AG08396 (cell line): ENCODE data around the gene AMZ1.
"Not testable (repeated sequence)": the region's sequence is repeated elsewhere in the genome, so short reads cannot be mapped to it uniquely, and the experiment has no call there.

Experiments used
- DNase-seq: peaks from one replicate; pipeline ENCODE4 v3.0.0; 2012; ENCODE audit warnings: low spot score, mixed read lengths

AMZ1 gene

GRCh38 chr7:2691932-2692439 is 4.0 kb downstream of the AMZ1 start:
- not testable (repeated sequence) for DNase-seq

GRCh38 chr7:2692543-2692942 is 4.5 kb downstream of the AMZ1 start:
- DNase-seq = no peak

GRCh38 chr7:2693420-2694121 is 5.6 kb downstream of the AMZ1 start:
- DNase-seq = not testable (repeated sequence)

- DNase-seq = not testable (repeated sequence)
These were observed 6.1 kb downstream of the AMZ1 start for GRCh38 chr7:2694122-2694436.

- no peak for DNase-seq
These were observed 10.7 kb downstream of the AMZ1 start for GRCh38 chr7:2698581-2699288.

- no peak for DNase-seq
These were observed 11.3 kb downstream of the AMZ1 start for GRCh38 chr7:2699289-2699620.

GRCh38 chr7:2700141-2700850 is 12.3 kb downstream of the AMZ1 start:
- no peak for DNase-seq

GRCh38 chr7:2701424-2701823 is 13.4 kb downstream of the AMZ1 start:
- DNase-seq = no peak

GRCh38 chr7:2701832-2702593 is 14.0 kb downstream of the AMZ1 start:
- DNase-seq = peak; percentile 93

- DNase-seq = no peak
These were observed 14.6 kb downstream of the AMZ1 start for GRCh38 chr7:2702594-2702957.

GRCh38 chr7:2705371-2706096 is 17.5 kb downstream of the AMZ1 start:
- no peak for DNase-seq

GRCh38 chr7:2706685-2707126 is 18.7 kb downstream of the AMZ1 start:
- DNase-seq = no peak

GRCh38 chr7:2707481-2707880 is 19.5 kb downstream of the AMZ1 start:
- DNase-seq = no peak

- no peak for DNase-seq
These were observed 20.0 kb downstream of the AMZ1 start for GRCh38 chr7:2708041-2708440.

- no peak for DNase-seq
These were observed 20.7 kb downstream of the AMZ1 start for GRCh38 chr7:2708547-2709310.

- DNase-seq = peak; percentile 75
These were observed 21.7 kb downstream of the AMZ1 start for GRCh38 chr7:2709553-2710285.

- no peak for DNase-seq
These were observed 22.3 kb downstream of the AMZ1 start for GRCh38 chr7:2710286-2710655.

- DNase-seq = no peak
These were observed 23.0 kb downstream of the AMZ1 start for GRCh38 chr7:2710901-2711551.

- DNase-seq = no peak
These were observed 24.1 kb downstream of the AMZ1 start for GRCh38 chr7:2711895-2712675.
